RWPE2 (cell line): Measurements from ENCODE around the gene KCNJ12.
"Not testable (repeated sequence)": the region's sequence is repeated elsewhere in the genome, so short reads cannot be mapped to it uniquely, and the experiment has no call there.

ENCODE experiments used
- ATAC-seq: fragments of 200-7000 bp; cut with Tn5 transposase; 3 replicates; pipeline ENCODE4 v1.9.1; 2021; ENCODE audit warnings: low read depth
- DNase-seq: peaks from one replicate; pipeline ENCODE4 v3.0.0-alpha.2; 2020; ENCODE audit warnings: low spot score
- H3K27ac ChIP-seq: fragments of 450-650 bp; 2 replicates; pipeline ENCODE4 v1.5.1; 2017; ENCODE audit warnings: mild to moderate bottlenecking; ENCODE audit not compliant: poor library complexity, severe bottlenecking
- H3K27me3 ChIP-seq: fragments of 250-450 bp; sonication (Bioruptor Pico); 2 replicates; pipeline ENCODE4 v1.5.1; 2021; ENCODE audit warnings: mild to moderate bottlenecking, moderate library complexity; ENCODE audit not compliant: insufficient read depth, poor library complexity, severe bottlenecking
- H3K36me3 ChIP-seq: fragments of 250-450 bp; sonication (Bioruptor Pico); 2 replicates; pipeline ENCODE4 v1.5.1; 2020; ENCODE audit warnings: low read depth, mild to moderate bottlenecking, moderate library complexity
- H3K4me1 ChIP-seq: fragments of 250-450 bp; sonication (Bioruptor Pico); 2 replicates; pipeline ENCODE4 v1.5.1; 2021; ENCODE audit warnings: mild to moderate bottlenecking, moderate library complexity; ENCODE audit not compliant: insufficient read depth, poor library complexity, severe bottlenecking
- H3K4me3 ChIP-seq: fragments of 250-450 bp; sonication (Bioruptor Pico); 2 replicates; pipeline ENCODE4 v1.5.1; 2021; ENCODE audit warnings: mild to moderate bottlenecking, moderate library complexity; ENCODE audit not compliant: severe bottlenecking
- H3K9me3 ChIP-seq: fragments of 250-450 bp; sonication (Bioruptor Pico); 2 replicates; pipeline ENCODE4 v1.5.1; 2021; ENCODE audit warnings: mild to moderate bottlenecking, moderate library complexity; ENCODE audit not compliant: severe bottlenecking
- TF ChIP-seq, protein P1 (sequence below): fragments of 450-650 bp; IDR thresholded peaks from one replicate; pipeline ENCODE4 v1.5.1; 2017; ENCODE audit warnings: mild to moderate bottlenecking, moderate library complexity; ENCODE audit not compliant: poor library complexity, severe bottlenecking

The KCNJ12 gene

DNA sequence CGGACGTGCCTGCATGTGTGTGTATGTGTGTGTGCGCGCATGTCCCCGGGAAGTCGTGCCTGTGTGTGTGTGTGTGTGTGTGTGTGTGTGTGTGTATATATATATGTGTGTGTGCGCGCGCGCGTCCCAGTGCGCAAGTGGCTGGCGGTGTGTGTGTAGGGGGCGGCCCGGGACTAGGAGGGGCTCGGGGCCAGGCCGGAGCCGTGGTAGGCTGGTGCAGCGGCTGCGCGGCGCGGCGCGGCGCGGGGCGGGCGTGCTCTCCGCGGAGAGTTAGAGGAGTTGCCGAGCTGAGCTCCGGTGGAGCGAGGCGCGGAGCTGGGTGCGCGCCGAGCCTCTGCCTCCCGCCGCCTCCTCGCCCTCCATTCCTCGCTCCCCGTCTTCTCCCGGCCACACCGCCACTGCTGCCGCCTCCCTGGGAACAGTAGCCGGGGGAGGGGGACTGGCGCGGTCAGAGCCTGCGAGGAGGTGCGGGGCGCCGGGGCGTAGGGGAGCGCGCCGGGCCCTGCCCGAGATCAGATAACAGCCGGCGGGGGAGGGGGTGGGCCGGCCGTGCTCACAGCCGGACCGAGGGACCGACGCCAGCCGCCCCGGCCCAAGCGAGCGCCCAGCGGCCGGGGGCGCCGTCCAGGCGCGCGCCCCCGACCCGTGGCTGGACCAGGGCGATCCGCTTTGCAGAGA lies at the start of gene KCNJ12:
KCNJ12 (plus strand) TSS at position 277 of the 678 bp plus-strand sequence. CDS start 38,986 bp downstream, outside the sequence.
- ATAC-seq, result peak; percentile 55
- H3K4me1 ChIP-seq, result no peaks in the 10 kb centered on the region
- no peak within 1 kb of the TSS for H3K27ac ChIP-seq
- H3K4me3 ChIP-seq, result peak within 1 kb of the TSS; percentile 43
- TF ChIP-seq, protein P1, sequence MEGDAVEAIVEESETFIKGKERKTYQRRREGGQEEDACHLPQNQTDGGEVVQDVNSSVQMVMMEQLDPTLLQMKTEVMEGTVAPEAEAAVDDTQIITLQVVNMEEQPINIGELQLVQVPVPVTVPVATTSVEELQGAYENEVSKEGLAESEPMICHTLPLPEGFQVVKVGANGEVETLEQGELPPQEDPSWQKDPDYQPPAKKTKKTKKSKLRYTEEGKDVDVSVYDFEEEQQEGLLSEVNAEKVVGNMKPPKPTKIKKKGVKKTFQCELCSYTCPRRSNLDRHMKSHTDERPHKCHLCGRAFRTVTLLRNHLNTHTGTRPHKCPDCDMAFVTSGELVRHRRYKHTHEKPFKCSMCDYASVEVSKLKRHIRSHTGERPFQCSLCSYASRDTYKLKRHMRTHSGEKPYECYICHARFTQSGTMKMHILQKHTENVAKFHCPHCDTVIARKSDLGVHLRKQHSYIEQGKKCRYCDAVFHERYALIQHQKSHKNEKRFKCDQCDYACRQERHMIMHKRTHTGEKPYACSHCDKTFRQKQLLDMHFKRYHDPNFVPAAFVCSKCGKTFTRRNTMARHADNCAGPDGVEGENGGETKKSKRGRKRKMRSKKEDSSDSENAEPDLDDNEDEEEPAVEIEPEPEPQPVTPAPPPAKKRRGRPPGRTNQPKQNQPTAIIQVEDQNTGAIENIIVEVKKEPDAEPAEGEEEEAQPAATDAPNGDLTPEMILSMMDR, result no peak
- peaks cover 11% of the 10 kb centered on the region for H3K27me3 ChIP-seq
- H3K9me3 ChIP-seq, result no peaks in the 10 kb centered on the region
- no peaks in the 10 kb centered on the region for H3K36me3 ChIP-seq
- no peak for DNase-seq

- not testable (repeated sequence) for H3K27me3 ChIP-seq, H3K9me3 ChIP-seq, H3K36me3 ChIP-seq, H3K27ac ChIP-seq, H3K4me3 ChIP-seq, DNase-seq, ATAC-seq, H3K4me1 ChIP-seq
Observed at GRCh38 chr17:21327921-21328320, 48.2 kb upstream of the KCNJ12 start.

DNA sequence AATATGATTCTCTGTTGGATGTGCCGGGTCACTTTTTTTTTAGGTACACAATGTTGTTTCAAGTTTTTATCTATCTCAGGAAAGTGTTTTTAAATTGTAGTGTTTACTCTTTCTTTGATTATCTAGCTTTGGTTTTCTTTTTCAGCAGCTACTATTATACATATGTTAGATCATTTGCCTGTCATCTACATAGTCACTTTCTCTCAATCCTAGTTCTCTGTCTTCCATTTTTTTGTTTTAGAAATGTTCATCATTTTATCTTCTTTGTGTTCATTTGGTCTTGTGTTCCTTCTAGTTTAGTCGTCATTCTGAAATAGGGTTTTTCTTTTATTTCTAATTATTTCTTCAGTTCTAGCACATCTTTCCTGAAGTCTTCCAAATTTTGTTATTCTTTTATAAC lies 47.4 kb upstream of the KCNJ12 start:
- not testable (repeated sequence) for H3K4me1 ChIP-seq, H3K27ac ChIP-seq, H3K9me3 ChIP-seq, H3K36me3 ChIP-seq, H3K27me3 ChIP-seq, H3K4me3 ChIP-seq, DNase-seq, ATAC-seq

DNA sequence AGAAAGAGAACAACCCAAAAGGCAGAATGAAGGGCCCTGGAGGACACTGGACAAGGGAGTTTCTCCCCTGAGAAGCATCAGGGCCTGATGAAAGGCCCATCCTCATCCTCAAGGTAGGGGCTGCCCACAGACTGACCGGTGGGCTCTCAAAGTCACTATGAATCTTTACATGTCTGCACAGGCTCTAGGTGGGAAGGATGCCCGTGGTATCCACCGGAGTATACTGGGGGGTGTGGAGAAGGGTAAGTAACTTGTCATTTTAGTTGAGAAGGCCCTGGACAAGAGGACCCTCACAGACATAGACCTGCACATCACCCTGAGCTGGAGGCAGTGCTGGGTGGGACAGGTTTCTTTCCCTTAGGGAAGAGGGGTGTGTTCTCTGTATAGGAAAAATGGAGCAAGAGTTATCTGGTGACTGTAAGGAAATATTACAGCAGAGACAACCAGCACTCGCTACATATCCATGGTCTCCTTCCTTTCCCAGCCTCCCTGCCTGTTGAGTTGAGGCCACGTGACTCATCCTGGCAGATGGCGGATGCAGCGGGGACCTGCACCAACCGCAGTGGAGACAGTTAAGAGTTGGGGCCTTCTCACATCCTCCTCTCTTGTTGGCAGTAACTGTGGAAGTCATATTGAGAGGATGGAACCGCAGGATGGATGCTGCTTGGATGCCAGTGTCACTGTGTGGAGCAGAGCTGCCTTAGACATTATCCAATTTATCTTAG lies 45.6 kb upstream of the KCNJ12 start:
- no peak for ATAC-seq
- no peaks in the 10 kb centered on the region for H3K36me3 ChIP-seq

GRCh38 chr17:21336541-21337294 lies 39.4 kb upstream of the KCNJ12 start:
- not testable (repeated sequence) for H3K4me1 ChIP-seq, DNase-seq, H3K36me3 ChIP-seq, H3K27ac ChIP-seq, ATAC-seq, H3K27me3 ChIP-seq, H3K4me3 ChIP-seq, H3K9me3 ChIP-seq

More for the DNA sequence above, 45.6 kb upstream of the KCNJ12 start:
- no peaks in the 10 kb centered on the region for H3K27me3 ChIP-seq
- H3K9me3 ChIP-seq, result no peaks in the 10 kb centered on the region
- no peaks in the 10 kb centered on the region for H3K4me1 ChIP-seq
- H3K4me3 ChIP-seq, result no peak overlapping the region
- DNase-seq, result no peak
- no peak overlapping the region for H3K27ac ChIP-seq
- TF ChIP-seq, protein P1, result no peak

GRCh38 chr17:21337981-21338625 lies 38.1 kb upstream of the KCNJ12 start:
- not testable (repeated sequence) for H3K9me3 ChIP-seq, DNase-seq, H3K27me3 ChIP-seq, H3K36me3 ChIP-seq, H3K27ac ChIP-seq, H3K4me1 ChIP-seq, ATAC-seq, H3K4me3 ChIP-seq
